HTR-8/SVneo (cell line): ENCODE results near the gene ISYNA1.
"Not testable (repeated sequence)": the region's sequence is repeated elsewhere in the genome, so short reads cannot be mapped to it uniquely, and the experiment has no call there.

Experiments
- DNase-seq: peaks from one replicate; pipeline ENCODE4 v3.0.0; 2011; ENCODE audit warnings: low spot score, mixed read lengths; ENCODE audit not compliant: insufficient read length
- FAIRE-seq: peaks from 2 replicates; lab custom pipeline; 2011; peaks lifted over from hg19 to GRCh38; lab: Jason Lieb, UNC

Gene ISYNA1

DNA sequence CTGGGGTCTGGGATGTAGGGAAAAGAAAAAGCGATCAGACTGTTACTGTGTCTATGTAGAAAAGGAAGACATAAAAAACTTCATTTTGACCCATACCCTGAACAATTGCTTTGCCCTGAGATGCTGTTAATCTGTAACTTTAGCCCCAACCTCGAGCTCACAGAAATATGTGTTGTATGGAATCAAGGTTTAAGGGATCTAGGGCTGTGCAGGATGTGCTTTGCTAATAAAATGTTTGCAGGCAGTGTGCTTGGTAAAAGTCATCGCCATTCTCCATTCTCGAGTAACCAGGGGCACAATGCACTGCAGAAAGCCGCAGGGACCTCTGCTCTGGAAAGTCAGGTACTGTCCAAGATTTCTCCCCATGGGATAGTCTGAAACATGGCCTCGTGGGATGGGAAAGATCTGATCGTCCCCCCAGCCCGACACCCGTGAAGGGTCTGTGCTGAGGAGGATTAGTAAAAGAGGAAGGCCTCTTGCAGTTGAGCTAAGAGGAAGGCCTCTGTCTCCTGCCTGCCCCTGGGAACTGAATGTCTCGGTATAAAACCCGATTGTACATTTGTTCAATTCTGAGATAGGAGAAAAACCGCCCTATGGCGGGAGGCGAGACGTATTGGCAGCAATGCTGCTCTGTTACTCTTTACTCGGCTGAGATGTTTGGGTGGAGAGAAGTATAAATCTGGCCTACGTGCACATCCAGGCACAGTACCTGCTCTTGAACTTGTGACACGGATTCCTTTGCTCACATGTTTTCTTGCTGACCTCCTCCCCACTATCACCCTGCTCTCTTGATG is 35.3 kb downstream of the ISYNA1 start:
- not testable (repeated sequence) for DNase-seq, FAIRE-seq

GRCh38 chr19:18401580-18402112 is 36.3 kb downstream of the ISYNA1 start:
- no peak for FAIRE-seq
- no peak for DNase-seq

DNA sequence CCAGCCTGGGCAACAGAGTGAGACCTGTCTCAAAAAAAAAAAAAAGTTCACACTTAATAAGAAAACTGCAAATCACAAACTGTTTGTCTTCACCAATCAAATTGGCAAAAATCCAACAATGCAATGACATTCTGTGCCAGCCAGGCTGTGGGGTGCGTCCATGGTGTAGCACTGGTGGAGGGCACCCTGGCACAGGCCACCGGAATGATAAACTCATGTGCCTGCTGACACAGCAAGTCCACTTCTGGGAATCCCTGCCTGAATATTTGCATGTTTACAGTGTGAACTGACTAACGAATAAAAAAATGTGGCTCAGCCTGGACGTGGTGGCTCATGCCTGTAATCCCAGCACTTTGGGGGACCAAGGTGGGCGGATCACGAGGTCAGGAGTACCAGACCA is 38.9 kb downstream of the ISYNA1 start:
- no peak for DNase-seq
- peak; percentile 57 for FAIRE-seq

DNA sequence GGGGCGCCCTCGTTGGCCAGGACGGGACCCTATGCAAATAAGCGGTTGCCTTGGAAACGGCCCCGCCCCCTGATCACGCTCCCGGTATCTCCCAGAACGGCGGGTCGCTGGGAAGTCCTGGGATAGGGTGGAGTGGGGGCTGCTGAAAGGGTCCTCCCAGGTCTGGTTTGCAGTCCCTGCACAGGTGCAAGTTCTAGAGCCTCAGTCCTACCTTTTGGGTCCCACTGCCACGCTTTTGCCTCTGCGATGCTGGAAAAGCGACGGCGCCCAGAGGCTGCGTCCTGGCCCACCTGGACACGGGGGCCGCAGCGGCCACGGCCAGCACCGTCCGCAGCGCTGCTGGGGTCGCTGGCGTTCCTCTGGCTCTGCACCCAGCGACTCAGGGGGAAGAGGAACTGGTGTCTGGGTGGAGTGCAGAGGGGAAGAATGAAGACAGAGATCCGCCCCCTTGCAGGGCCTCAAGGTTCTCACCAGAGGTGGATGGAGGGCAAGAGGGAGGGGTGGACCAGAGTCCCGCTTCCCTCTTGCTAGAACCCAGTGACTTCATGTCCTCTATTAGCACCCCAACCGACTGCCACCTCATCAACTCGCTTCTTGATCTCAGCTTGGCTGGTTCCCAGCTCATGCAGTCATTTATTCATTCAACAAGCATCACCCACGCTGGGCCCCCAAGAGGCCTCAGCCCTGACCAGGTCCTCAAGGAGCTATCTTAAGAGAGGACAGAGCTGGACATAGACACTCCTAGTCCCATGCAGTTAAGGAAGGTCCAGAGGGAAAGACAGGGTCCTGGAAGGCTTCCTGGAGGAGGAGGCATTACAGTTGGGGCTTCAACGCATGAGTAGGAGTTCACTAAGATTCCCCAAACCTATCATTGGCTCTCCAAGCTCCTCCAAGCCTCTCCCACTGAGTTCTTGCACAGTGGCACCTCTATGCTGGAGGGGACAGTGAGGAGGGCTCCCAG is 40.4 kb downstream of the ISYNA1 start, which contains the start of gene LRRC25:
TSS of gene LRRC25 (minus strand) at position 381 of the 961 bp plus-strand sequence. CDS start 659 bp downstream, outside the sequence.
- no peak for FAIRE-seq
- no peak for DNase-seq

DNA sequence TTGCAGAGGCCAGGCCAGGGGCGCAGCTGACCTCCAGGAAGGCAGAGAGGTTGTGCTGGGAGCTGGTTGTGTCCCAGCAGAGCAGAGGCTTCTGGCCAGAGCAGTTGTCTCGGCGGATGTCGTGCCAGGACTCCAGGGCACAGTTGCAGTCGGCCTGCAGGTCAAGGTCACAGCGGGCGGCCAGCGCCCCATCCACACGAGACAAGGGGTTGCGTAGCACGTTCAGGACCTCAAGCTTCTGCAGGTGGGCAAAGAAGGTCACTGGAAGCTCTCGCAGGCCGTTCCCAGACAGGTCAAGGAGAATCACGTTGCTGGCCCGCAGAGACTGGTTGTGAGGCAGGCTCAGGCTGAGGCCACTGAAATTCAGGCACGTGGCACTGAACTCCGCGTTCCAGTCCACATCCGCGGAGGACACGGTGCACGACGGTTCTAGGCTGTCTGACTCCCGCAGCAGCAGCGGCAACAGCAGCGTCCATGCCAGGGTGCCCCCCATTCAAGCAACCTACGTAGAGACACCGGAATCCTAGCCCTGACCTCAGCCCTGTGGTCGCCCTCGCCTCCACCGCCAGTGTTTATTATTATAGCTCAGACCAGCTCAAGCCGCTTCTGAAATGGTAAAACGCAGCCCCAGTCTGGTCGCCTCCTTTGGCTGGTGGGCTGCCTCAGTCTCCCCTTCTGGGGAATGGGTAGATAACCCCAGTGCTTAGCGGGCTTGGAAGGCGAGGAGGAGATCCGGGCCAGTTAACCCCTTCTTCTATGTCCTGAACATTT is 41.3 kb downstream of the ISYNA1 start:
- FAIRE-seq (no peak), DNase-seq (no peak)

GRCh38 chr19:18393836-18394235 is 44.1 kb downstream of the ISYNA1 start:
- FAIRE-seq (no peak), DNase-seq (no peak)

DNA sequence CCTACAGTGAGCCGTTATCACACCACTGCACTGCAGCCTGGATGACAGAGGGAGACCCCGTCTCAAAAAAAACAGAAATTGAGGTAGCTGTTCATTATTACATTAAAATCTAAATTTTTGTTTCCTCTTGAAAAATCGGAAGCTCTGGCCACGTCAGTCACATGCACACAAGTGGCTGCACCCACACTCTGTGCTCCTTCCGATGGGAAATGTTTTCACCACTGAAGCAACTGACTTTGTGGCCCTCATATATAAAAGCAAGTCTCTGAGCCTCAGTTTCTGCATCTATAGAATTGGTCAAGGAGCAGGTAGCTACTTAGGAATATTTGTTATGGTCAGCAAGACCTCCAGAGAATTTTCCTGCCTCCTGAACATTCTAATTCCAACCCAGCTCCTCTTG is 45.0 kb downstream of the ISYNA1 start:
- DNase-seq: no peak
- FAIRE-seq: no peak

GRCh38 chr19:18392417-18392816 is 45.5 kb downstream of the ISYNA1 start:
- DNase-seq (no peak), FAIRE-seq (no peak)

DNA sequence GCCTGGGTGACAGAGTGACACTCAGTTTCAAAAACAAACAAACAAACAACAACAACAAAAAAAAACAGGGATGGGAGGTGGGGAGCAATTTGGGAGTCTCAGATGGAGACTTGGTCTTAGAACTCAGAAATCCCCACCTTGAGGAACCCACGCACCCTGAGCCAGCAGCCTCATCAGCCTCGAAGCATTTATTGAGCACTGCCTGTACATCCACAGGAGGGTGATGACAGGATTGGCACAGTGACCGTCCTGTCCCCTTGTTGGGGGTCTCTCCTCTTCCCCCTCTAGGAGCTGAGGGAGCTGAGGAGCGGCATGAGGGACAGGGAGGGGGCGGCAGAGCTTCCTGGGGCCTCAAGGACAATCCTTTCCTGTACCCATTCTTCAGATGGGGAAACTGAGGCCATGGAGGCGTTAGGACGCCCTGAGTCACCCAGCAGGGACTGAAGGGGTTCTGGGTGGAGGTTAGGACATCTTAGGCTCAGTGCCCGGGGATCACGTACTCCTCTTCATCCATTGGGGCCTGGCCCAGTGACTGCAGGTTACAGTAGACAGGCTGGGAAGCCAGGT is 46.3 kb downstream of the ISYNA1 start:
- FAIRE-seq (no peak), DNase-seq (no peak)

- no peak for FAIRE-seq
- no peak for DNase-seq
Observed at GRCh38 chr19:18390065-18390907, 47.6 kb downstream of the ISYNA1 start.

GRCh38 chr19:18389726-18390064 is 48.2 kb downstream of the ISYNA1 start:
- FAIRE-seq (no peak), DNase-seq (no peak)

DNA sequence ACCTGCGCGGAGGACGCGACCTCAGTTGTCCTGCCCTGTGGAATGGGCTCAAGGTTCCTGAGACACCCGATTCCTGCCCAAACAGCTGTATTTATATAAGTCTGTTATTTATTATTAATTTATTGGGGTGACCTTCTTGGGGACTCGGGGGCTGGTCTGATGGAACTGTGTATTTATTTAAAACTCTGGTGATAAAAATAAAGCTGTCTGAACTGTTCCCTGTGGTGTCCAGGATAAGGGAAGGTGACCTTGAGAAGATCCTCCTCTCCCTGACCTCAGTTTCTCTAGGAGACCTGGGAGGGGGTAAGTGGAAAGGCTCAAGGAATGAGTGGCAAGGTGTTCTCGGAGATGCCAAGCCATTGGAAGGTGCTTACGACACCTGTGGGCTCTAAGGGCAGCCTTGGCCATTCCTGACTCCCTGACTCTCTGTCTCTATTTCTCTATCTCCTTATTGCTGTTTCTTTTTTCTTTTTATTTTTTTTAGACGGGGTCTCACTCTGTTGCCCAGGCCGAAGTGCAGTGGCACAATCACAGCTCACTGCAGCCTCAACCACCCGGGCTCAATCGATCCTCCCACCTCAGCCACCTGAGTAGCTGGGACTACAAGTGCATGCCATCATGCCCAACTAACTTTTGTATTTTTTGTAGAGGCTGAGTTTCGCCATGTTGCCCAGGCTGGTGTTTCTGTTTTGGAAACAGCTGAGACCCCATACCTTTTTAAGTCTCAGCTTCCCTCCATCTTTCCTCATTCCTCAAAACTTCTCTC is 48.8 kb downstream of the ISYNA1 start:
- no peak for FAIRE-seq

GRCh38 chr19:18388100-18388959 is 49.6 kb downstream of the ISYNA1 start:
- DNase-seq (peak; percentile 86), FAIRE-seq (peak; percentile 89)

More for the DNA sequence above, 48.8 kb downstream of the ISYNA1 start:
- no peak for DNase-seq

DNA sequence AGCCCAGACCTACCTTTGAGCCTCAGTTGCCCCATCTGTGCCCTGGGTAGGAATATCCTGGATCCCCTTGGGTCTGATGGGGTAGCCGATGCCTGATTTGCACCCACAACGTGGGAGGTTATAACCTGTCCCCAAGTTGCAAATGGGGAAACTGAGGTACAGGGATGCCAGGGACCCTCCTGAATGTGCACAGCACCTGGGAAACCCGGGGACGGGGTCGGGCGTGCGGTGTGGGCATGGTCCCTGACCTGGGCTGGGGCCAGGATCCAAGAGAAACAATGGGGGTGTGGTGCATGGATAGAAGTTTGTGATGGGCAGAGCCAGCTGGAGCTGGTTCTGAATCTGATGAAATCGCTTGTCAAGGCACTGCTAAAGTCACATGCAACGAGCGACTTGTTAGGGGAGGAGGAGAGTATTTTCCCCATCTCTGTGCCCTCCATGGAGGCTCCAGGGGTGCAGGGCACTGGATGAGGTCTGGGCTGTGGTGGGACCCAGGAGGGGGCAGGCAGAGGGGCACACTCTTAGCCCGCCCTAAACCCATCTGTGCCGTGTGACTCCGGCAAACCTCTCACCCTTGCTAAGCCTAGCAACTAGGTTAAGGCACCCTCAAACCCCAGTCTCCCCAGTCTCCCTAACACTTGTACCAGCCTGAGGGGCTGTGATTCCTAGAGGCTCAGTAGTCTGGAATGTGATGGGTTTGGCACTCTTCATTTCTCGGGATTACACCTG is 51.2 kb downstream of the ISYNA1 start:
- DNase-seq (no peak), FAIRE-seq (no peak)

GRCh38 chr19:18385675-18386542 is 52.0 kb downstream of the ISYNA1 start, which contains the start of gene GDF15:
TSS of gene GDF15 (plus strand) at chr19:18386158. CDS start at chr19:18386190, 32 bp downstream.
- FAIRE-seq (no peak), DNase-seq (no peak)

- DNase-seq (no peak), FAIRE-seq (no peak)
Observed at GRCh38 chr19:18385359-18385674, 52.6 kb downstream of the ISYNA1 start.
